GM23338 (cell line): ENCODE measurements around the gene MED13L. TPM values are rescaled to one million over a fixed set of nuclear protein-coding genes. Genes with fewer than 3 reads are reported as not detected.

Experiments
- ATAC-seq: fragments of 200-7000 bp; cut with Tn5 transposase; 3 replicates; pipeline ENCODE4 v1.9.1; 2020
- DNase-seq: peaks from one replicate; pipeline ENCODE4 v3.0.0-alpha.2; 2015; ENCODE audit warnings: low spot score
- H2AFZ ChIP-seq: fragments of 200-600 bp; sonication (generic); 2 replicates; pipeline ENCODE4 v1.8.0; 2016; ENCODE audit warnings: antibody characterized with exemption, mild to moderate bottlenecking, moderate library complexity
- H3F3A ChIP-seq: fragments of 200-600 bp; sonication (generic); replicated peaks from 2 replicates; pipeline ENCODE4 v1.8.0; 2017; ENCODE audit warnings: antibody characterized with exemption, mixed run types, low read depth
- H3K27ac ChIP-seq: fragments of 200-600 bp; sonication (generic); 2 replicates; pipeline ENCODE4 v1.6.1; 2016; ENCODE audit warnings: low read depth
- H3K27me3 ChIP-seq: fragments of 200-600 bp; sonication (generic); 2 replicates; pipeline ENCODE4 v1.8.0; 2016; ENCODE audit warnings: mild to moderate bottlenecking, mixed run types, moderate library complexity; ENCODE audit not compliant: insufficient read depth
- H3K36me3 ChIP-seq: fragments of 200-600 bp; sonication (generic); 2 replicates; pipeline ENCODE4 v1.8.0; 2016; ENCODE audit warnings: mild to moderate bottlenecking; ENCODE audit not compliant: insufficient read depth
- H3K4me1 ChIP-seq: fragments of 200-600 bp; sonication (generic); 2 replicates; pipeline ENCODE4 v1.8.0; 2016; ENCODE audit warnings: mild to moderate bottlenecking, moderate library complexity; ENCODE audit not compliant: insufficient read depth
- H3K4me2 ChIP-seq: fragments of 200-600 bp; sonication (generic); 2 replicates; pipeline ENCODE4 v1.7.1; 2017; ENCODE audit warnings: mixed run types
- H3K4me3 ChIP-seq: fragments of 200-600 bp; sonication (generic); 2 replicates; pipeline ENCODE4 v1.6.1; 2016; ENCODE audit warnings: mixed run types
- H3K79me2 ChIP-seq: fragments of 200-600 bp; sonication (generic); replicated peaks from 2 replicates; pipeline ENCODE4 v1.8.0; 2017; ENCODE audit warnings: mild to moderate bottlenecking; ENCODE audit not compliant: insufficient read depth
- H3K9me2 ChIP-seq: fragments of 200-600 bp; sonication (generic); 2 replicates; pipeline ENCODE4 v1.8.0; 2017; ENCODE audit not compliant: insufficient read depth
- H4K20me1 ChIP-seq: fragments of 200-600 bp; sonication (generic); replicated peaks from 2 replicates; pipeline ENCODE4 v1.8.0; 2017; ENCODE audit warnings: mild to moderate bottlenecking; ENCODE audit not compliant: insufficient read depth
- H3K27ac Mint-ChIP-seq: 2 replicates; pipeline ENCODE4 v1.8.0; 2020; ENCODE audit warnings: inconsistent platforms, mild to moderate bottlenecking, moderate library complexity, mixed read lengths
- H3K27me3 Mint-ChIP-seq: 3 replicates; pipeline ENCODE4 v1.8.0; 2022; ENCODE audit warnings: low read depth, mild to moderate bottlenecking, moderate library complexity, mixed read lengths, inconsistent platforms; ENCODE audit not compliant: insufficient read depth, poor library complexity
- H3K36me3 Mint-ChIP-seq: 3 replicates; pipeline ENCODE4 v1.8.0; 2021; ENCODE audit warnings: low read depth, mild to moderate bottlenecking, inconsistent platforms, moderate library complexity, mixed read lengths
- H3K4me1 Mint-ChIP-seq: 3 replicates; pipeline ENCODE4 v1.8.0; 2020; ENCODE audit warnings: mild to moderate bottlenecking, inconsistent platforms, mixed read lengths
- H3K4me3 Mint-ChIP-seq: 3 replicates; pipeline ENCODE4 v1.8.0; 2021; ENCODE audit warnings: moderate library complexity, mild to moderate bottlenecking, inconsistent platforms, mixed read lengths
- H3K9me3 Mint-ChIP-seq: 3 replicates; pipeline ENCODE4 v1.8.0; 2020; ENCODE audit warnings: moderate library complexity, mild to moderate bottlenecking, inconsistent platforms, mixed read lengths
- CREB1 ChIP-seq: fragments of 250-450 bp; sonication (Bioruptor Pico); IDR thresholded peaks from 2 replicates; pipeline ENCODE4 v1.5.0; 2020; ENCODE audit warnings: low read depth, mild to moderate bottlenecking, moderate library complexity
- CTCF ChIP-seq, 2 experiments: fragments of 200-600 bp in 1 of 2; sonication (generic) in 1 of 2; conservative IDR thresholded peaks; 2 replicates each; pipeline versions ENCODE4 v1.5.1 to v1.6.1; 2016 to 2017; ENCODE audit warnings: antibody characterized with exemption in 2 of 2, low read depth in 2 of 2, mild to moderate bottlenecking in 2 of 2, moderate library complexity in 1 of 2
- ETS1 ChIP-seq: IDR thresholded peaks from 2 replicates; pipeline ENCODE4 v1.6.1; 2016; ENCODE audit warnings: antibody characterized with exemption
- EZH2 ChIP-seq: fragments of 200-600 bp; sonication (generic); IDR thresholded peaks from one replicate; pipeline ENCODE4 v1.8.0; 2017; ENCODE audit warnings: antibody characterized with exemption, mild to moderate bottlenecking, low read depth; ENCODE audit not compliant: unreplicated experiment
- EZH2phosphoT487 ChIP-seq: fragments of 200-600 bp; sonication (generic); IDR thresholded peaks from one replicate; pipeline ENCODE4 v1.8.1; 2018; ENCODE audit warnings: antibody characterized with exemption; ENCODE audit not compliant: unreplicated experiment
- JUNB ChIP-seq: IDR thresholded peaks from one replicate; pipeline ENCODE4 v1.6.1; 2016; ENCODE audit warnings: antibody characterized with exemption; ENCODE audit not compliant: unreplicated experiment
- NANOG ChIP-seq: IDR thresholded peaks from 2 replicates; pipeline ENCODE4 v1.6.1; 2016; ENCODE audit warnings: antibody characterized with exemption, borderline replicate concordance
- POLR2AphosphoS5 ChIP-seq: IDR thresholded peaks from 2 replicates; pipeline ENCODE4 v1.6.1; 2016; ENCODE audit warnings: antibody characterized with exemption, low read depth
- REST ChIP-seq: IDR thresholded peaks from one replicate; pipeline ENCODE4 v1.6.1; 2018; ENCODE audit warnings: antibody characterized with exemption; ENCODE audit not compliant: unreplicated experiment
- STAT1 ChIP-seq: IDR thresholded peaks from one replicate; pipeline ENCODE4 v1.6.1; 2016; ENCODE audit warnings: antibody characterized with exemption; ENCODE audit not compliant: unreplicated experiment
- ZNF114 ChIP-seq: fragments of 250-450 bp; sonication (Bioruptor Pico); IDR thresholded peaks from 2 replicates; pipeline ENCODE4 v1.5.0; 2020; ENCODE audit warnings: mild to moderate bottlenecking, moderate library complexity
- ZNF331 ChIP-seq: fragments of 250-450 bp; sonication (Bioruptor Pico); IDR thresholded peaks from 2 replicates; pipeline ENCODE4 v1.5.0; 2020; ENCODE audit warnings: low read depth, mild to moderate bottlenecking, moderate library complexity
- ZNF462 ChIP-seq: fragments of 250-450 bp; sonication (Bioruptor Pico); IDR thresholded peaks from 2 replicates; pipeline ENCODE4 v1.5.0; 2020; ENCODE audit warnings: mild to moderate bottlenecking, moderate library complexity
- polyA plus RNA-seq: library from polyadenylated mRNA; unstranded; fragments of >200 nt; fragmentation: Nextera tagmentation; extraction: Ambion mirVana; gene quantifications from 2 replicates; pipeline ENCODE4 v1.2.1, GENCODE V29; 2016
- total RNA-seq: library from RNA; depleted of rRNA; stranded (reverse); fragments of >200 nt; shearing (Covaris generic); gene quantifications from 2 replicates; pipeline ENCODE4 v1.2.3, GENCODE V29; 2014

Gene MED13L
- total and polyA plus RNA-seq, 2 experiments from 2014 or later = 20.9 to 73.6 TPM

GRCh38 chr12:116068853-116069252, 208.6 kb downstream of the MED13L start:
- Histone ChIP-seq H3K27me3 (no peaks in the 10 kb centered on the region), H3K4me2 (no peak overlapping the region), H3K9me2 (no peaks in the 10 kb centered on the region), H4K20me1 (0 out of 2 replicates have a peak, but pooled peaks cover 4% of the 10 kb centered on the region), H2AFZ (no peak overlapping the region), H3K4me1 (peaks cover 23% of the 10 kb centered on the region), H3K79me2 (peaks cover 51% of the 10 kb centered on the region), H3K4me3 (no peak overlapping the region), H3F3A (no peaks in the 10 kb centered on the region), H3K27ac (peak overlapping the region; percentile 3; the same call in 1 of the 2 replicates), H3K36me3 (no peaks in the 10 kb centered on the region)
- TF ChIP-seq ZNF331 = no peak
- TF ChIP-seq ZNF462 = no peak
- no peak for TF ChIP-seq EZH2phosphoT487
- no peak for TF ChIP-seq CTCF (conservative IDR thresholded peaks at IDR 0.05; ENCODE audit: low read depth in 2 of 2)
- no peak for TF ChIP-seq NANOG
- no peak for TF ChIP-seq ZNF114 (CRISPR knock-in tag)
- TF ChIP-seq EZH2 = no peak
- no peak for TF ChIP-seq STAT1
- TF ChIP-seq ETS1 = no peak
- no peak for TF ChIP-seq CREB1
- no peak for TF ChIP-seq JUNB
- TF ChIP-seq REST = no peak
- TF ChIP-seq POLR2AphosphoS5 = no peak
- Mint-ChIP-seq H3K27me3 (no peaks in the 10 kb centered on the region), H3K9me3 (no peaks in the 10 kb centered on the region), H3K4me3 (no peak overlapping the region), H3K36me3 (no peaks in the 10 kb centered on the region), H3K27ac (no peak overlapping the region), H3K4me1 (peaks cover 24% of the 10 kb centered on the region)
- no peak for ATAC-seq
- no peak for DNase-seq
